Prostate gland (tissue), 2 donors: ENCODE results near the gene TLX2.
"Not testable (repeated sequence)": the region's sequence is repeated elsewhere in the genome, so short reads cannot be mapped to it uniquely, and the experiment has no call there.

Experiments
- POLR2AphosphoS5 ChIP-seq: sonication (generic); formaldehyde crosslinking; IDR thresholded peaks from one replicate; pipeline ENCODE4 v1.6.1; 2017; ENCODE audit warnings: antibody characterized with exemption
- TF ChIP-seq, protein P1 (sequence below), 4 experiments: fragments of 200-600 bp in 2 of 4; fragments of 450-650 bp in 2 of 4; sonication (generic) in 2 of 4; IDR thresholded peaks; 1 replicate in 3 of 4; 2 replicates in 1 of 4; pipeline ENCODE4 v1.5.1; 2016 to 2019; ENCODE audit warnings: antibody characterized with exemption in 4 of 4, mild to moderate bottlenecking in 2 of 4, moderate library complexity in 2 of 4

DNA sequence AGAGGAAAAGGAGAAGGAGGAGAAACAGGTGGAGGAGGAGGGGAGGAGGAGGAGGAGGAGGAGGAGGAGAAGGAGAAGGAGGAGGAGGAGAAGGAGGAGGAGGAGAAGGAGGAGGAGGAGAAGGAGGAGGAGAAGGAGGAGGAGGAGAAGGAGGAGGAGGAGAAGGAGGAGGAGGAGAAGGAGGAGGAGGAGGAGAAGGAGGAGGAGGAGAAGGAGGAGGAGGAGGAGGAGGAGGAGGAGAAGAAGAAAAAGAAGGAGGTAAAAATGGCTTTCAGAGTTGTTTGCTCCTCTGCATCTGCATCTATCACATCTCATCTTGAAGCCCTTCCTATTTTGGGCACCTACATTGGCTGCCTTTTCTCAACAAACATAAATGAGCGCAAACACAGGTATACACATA, 46.8 kb downstream of the TLX2 start:
- TF ChIP-seq, protein P1, sequence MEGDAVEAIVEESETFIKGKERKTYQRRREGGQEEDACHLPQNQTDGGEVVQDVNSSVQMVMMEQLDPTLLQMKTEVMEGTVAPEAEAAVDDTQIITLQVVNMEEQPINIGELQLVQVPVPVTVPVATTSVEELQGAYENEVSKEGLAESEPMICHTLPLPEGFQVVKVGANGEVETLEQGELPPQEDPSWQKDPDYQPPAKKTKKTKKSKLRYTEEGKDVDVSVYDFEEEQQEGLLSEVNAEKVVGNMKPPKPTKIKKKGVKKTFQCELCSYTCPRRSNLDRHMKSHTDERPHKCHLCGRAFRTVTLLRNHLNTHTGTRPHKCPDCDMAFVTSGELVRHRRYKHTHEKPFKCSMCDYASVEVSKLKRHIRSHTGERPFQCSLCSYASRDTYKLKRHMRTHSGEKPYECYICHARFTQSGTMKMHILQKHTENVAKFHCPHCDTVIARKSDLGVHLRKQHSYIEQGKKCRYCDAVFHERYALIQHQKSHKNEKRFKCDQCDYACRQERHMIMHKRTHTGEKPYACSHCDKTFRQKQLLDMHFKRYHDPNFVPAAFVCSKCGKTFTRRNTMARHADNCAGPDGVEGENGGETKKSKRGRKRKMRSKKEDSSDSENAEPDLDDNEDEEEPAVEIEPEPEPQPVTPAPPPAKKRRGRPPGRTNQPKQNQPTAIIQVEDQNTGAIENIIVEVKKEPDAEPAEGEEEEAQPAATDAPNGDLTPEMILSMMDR (IDR thresholded peaks at IDR 0.05) = not testable (repeated sequence)
- TF ChIP-seq POLR2AphosphoS5 = not testable (repeated sequence)
